ENCODE results near the gene INTS1. TPM values are rescaled to one million over a fixed set of nuclear protein-coding genes. Genes with fewer than 3 reads are reported as not detected.

The INTS1 gene
- polyA plus RNA-seq, 3 donors = 44.8 to 54.7 (median 49.1) TPM

DNA sequence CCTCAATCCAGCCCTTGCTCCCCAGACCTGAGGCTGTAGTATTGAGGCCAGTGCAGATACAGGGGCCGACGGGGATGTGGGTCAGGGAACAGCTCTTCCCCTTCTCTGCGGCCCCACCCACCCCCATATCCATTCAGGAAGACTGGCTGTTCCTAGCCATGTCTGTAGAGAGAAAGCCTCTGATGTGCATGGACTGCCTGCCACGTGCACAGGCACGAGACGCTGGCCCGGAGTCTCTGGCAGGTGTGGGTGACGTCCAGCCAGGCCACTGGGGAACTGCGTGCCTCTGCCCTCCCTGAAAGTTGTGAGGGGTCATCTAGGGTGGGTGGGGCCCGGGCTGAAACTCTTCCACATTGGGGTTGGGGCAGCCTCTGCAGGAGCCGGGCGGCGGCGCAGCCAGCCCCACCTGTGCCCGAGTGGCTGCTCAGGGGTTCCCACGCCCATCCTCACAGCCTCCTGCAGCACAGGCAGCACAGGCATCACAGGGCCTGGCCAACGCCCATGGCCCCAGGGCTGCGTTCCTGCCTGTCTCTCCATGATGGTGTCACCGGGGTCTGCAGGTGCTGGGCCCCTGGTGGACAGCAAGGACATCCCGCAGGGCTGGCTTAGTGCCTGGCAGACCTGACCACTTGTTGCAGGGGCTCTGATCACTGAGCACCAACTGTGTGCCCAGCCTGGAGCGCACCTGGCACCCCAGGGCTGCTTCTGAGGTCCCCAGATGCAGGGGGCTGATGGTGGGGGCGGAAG lies 72.4 kb downstream of the INTS1 start:
- WGBS, 3 donors = 39 to 48% (median 40%) methylated on average over 17 to 22 of the region's 22 CpGs
- H3K27ac ChIP-seq (ENCODE audit: low read depth, low read length) = no peak overlapping the region

DNA sequence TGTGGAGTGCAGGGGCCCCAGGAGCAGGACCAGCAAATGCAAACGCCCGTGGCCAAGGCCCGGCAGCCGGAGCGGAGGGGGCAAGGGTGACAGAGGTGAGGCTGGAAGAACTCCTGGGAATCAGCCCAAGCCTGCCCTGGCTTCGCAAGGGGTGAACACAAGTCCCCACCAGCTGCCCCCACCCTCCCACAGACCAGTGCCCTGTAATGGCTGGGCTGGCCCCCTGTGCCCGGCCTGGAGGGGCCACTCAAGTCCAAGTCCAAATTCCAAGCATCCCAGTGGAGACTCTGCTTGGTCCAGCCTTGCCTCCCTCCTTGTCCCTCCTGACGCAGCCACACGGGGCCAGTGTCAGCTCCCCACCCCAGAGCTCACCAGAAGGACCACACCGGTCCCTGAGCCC lies 73.0 kb downstream of the INTS1 start:
- H3K27ac ChIP-seq (ENCODE audit: low read depth, low read length) = no peak overlapping the region
- WGBS, 3 donors = 45 to 62% (median 58%) methylated on average over 10 of the region's 10 CpGs

- WGBS, 3 donors = 64 to 72% (median 65%) methylated on average over 28 to 32 of the region's 32 CpGs
- H3K27ac ChIP-seq (ENCODE audit: low read depth, low read length) = no peak overlapping the region
These were observed 73.9 kb downstream of the INTS1 start for GRCh38 chr7:1430056-1430845.

GRCh38 chr7:1428941-1429501 lies 75.2 kb downstream of the INTS1 start:
- H3K27ac ChIP-seq (ENCODE audit: low read depth, low read length) = no peak overlapping the region
- WGBS, 3 donors = 45 to 54% (median 53%) methylated on average over 20 of the region's 20 CpGs

GRCh38 chr7:1427064-1427657 lies 77.0 kb downstream of the INTS1 start:
- WGBS, 3 donors = 88 to 90% (median 89%) methylated on average over 13 of the region's 13 CpGs
- no peak overlapping the region for H3K27ac ChIP-seq (ENCODE audit: low read depth, low read length)

GRCh38 chr7:1426474-1426873 lies 77.7 kb downstream of the INTS1 start:
- 85 to 92% (median 91%) methylated on average over 15 of the region's 15 CpGs for WGBS, 3 donors

GRCh38 chr7:1425292-1426136 lies 78.7 kb downstream of the INTS1 start:
- 69 to 72% (median 70%) methylated on average over 18 of the region's 18 CpGs for WGBS, 3 donors

More at GRCh38 chr7:1426474-1426873, 77.7 kb downstream of the INTS1 start:
- H3K27ac ChIP-seq (ENCODE audit: low read depth, low read length) = no peak overlapping the region

GRCh38 chr7:1424041-1424440 lies 80.1 kb downstream of the INTS1 start:
- WGBS, 3 donors = 72 to 87% (median 86%) methylated on average over 12 of the region's 12 CpGs
- H3K27ac ChIP-seq (ENCODE audit: low read depth, low read length) = no peak overlapping the region

More at GRCh38 chr7:1425292-1426136, 78.7 kb downstream of the INTS1 start:
- no peak overlapping the region for H3K27ac ChIP-seq (ENCODE audit: low read depth, low read length)

DNA sequence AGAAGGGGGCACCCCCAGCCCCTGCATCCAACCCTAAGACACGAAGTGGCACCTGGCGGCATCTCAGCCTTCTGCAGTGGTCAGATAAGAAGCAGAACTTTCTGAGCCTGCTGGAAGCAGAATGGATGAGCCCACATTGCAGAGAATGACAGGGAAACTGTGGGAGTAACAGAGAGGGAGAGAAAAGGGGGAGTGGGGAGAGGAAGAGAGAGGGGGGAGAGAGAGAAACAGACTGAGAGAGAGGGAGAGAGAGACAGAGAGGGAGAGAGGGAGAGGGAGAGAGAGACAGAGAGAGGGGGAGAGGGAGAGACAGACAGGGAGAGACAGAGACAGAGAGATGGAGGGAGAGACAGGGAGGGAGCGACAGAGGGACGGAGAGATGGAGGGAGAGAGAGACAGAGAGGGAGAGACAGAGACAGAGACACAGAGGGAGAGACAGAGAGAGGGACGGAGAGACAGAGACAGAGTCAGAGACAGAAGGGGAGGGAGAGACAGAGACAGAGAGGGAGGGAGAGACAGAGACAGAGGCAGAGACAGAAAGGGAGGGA lies 80.9 kb downstream of the INTS1 start:
- WGBS, 3 donors = 51 to 63% (median 56%) methylated on average over 5 of the region's 5 CpGs

GRCh38 chr7:1422512-1423263 lies 81.5 kb downstream of the INTS1 start:
- no peak overlapping the region for H3K27ac ChIP-seq (ENCODE audit: low read depth, low read length)
- WGBS, 3 donors = 15 to 27% (median 19%) methylated on average over 24 of the region's 24 CpGs

More for the DNA sequence above, 80.9 kb downstream of the INTS1 start:
- no peak overlapping the region for H3K27ac ChIP-seq (ENCODE audit: low read depth, low read length)

- H3K27ac ChIP-seq (ENCODE audit: low read depth, low read length) = no peak overlapping the region
- 70 to 90% (median 82%) methylated on average over 5 to 8 of the region's 8 CpGs for WGBS, 3 donors
These were observed 82.2 kb downstream of the INTS1 start for GRCh38 chr7:1421946-1422345.

DNA sequence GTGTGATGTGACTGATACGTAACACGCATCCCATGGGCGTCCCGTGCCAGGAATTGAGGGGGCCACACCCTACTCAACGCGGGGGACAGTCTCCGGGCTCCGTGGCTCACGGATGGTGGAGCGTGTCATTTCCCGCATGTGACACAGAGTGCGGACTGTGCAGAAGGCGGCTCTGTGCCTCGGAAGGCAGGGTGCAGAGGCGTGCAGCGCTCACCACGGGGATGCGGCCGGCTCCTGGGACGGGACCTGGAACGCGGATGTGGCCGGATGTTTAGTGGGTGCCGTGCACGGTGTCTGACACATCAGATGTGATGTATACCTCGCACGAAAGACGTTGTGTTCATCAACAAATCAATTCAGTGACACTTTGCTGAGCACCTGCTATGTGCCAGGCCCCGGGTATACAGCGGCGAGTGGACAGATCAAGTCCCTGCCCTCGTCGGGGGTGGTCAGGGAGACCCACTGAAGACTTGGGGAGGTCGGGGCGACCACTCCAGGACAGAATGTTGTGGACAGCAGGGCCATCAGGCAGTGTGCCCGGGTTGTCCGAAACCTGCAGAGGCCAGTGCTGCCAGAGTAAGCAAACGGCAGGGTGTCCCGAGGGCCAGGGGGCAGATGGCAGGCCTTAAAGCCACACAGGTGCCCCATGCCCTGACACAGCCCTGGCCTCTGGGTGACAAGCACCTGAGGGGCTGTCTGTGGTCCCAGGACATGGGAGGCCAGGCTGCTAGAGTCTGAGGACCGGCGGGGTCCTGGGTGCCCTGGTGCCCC lies 83.0 kb downstream of the INTS1 start:
- 76 to 89% (median 82%) methylated on average over 41 of the region's 41 CpGs for WGBS, 3 donors
- H3K27ac ChIP-seq (ENCODE audit: low read depth, low read length) = no peak overlapping the region

Other genes with a start within 250 kb of the INTS1 start
- 10 to 100 TPM in 2 of 3 donors, 1 to 10 TPM in 1; 8.5 to 24.2 (median 20.9) TPM for gene MICALL2, start 44.9 kb downstream of the INTS1 start, polyA plus RNA-seq
- 10 to 100 TPM; 23.9 to 64.1 (median 45.5) TPM for gene MAFK, start 26.3 kb upstream of the INTS1 start, polyA plus RNA-seq
- 10 to 100 TPM in 1 of 3 donors, under 1 TPM in 2; 0.34 to 16.8 (median 0.91) TPM for gene TMEM184A, start 51.8 kb upstream of the INTS1 start, polyA plus RNA-seq
- gene PSMG3, start 65.6 kb upstream of the INTS1 start, polyA plus RNA-seq = 10 to 100 TPM; 21.3 to 41.8 (median 34.7) TPM
- 1 to 10 TPM in 1 of 3 donors, under 1 TPM in 2; 0.58 to 5.5 (median 0.67) TPM for gene ELFN1, start 165.9 kb upstream of the INTS1 start, polyA plus RNA-seq